Endothelial cell of hepatic sinusoid (primary cell): ENCODE measurements around the gene RFNG.

Experiments
- in situ Hi-C: cut with HindIII; loops from 2 replicates; pipeline ENCODE4 v1.10.0; 2017; ENCODE audit warnings: low sequenced_read_pairs

RFNG gene

DNA sequence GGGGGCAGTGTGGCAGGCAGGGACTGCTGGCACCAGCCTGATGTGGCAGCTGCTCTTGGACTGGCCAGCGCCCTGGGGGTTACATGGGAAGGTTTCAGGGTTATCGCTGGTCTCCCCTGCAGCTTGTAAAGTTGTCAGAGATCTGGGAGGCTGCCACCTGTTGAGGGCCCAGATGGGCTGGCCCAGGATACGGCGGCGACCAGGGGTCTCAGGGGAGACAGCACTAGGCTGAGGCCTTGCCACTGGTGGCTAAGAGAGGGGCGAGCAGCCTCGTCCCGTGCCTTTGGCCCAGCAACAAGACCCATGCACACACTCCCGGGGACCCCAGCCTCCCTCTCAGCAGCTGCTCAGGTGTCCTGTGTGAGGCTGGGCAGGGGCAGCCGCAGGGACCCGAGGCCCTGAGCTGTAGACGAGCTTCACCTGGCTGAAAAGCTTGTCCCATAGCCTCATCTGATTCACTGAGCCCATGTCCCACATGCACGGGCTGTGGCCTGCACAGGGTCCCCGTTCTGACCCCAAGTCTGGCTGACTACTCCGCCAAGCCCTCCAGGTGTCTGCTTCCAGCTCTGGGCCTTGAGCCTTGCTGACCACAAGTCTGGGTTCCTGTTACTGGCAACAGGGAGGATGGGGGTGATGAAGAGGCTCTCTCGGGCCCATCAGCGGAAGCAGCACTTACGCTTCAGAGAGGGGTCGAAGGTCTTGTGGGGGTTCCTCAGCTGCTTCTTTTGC is 7.8 kb upstream of the RFNG start:
- in situ Hi-C loops = loop anchor here (10.0 kb wide), 2 partner anchors 75 to 145 kb away; no protein-coding TSS in a partner anchor

DNA sequence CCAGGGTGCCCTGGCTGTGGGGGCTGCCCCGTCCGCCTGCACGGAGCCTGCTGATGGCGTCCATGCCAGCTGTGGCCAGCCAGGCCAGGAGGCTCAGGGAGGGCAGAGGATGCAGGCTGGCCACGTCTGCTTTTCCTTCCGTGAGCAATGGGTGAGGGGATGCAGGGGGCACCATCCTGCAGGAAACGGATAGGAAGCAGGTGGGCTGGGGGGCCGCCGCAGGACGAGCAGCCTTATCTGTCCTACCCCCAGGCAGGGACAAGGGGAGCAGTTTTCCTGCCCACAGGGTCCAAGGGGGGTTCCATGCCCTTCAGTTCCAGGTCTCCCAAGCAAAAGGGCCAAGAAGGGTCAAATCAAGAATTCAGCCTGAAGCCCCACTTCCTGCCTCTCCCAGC is 7.2 kb upstream of the RFNG start:
- in situ Hi-C loops = loop anchor here (10.0 kb wide), 2 partner anchors 76 to 146 kb away; no protein-coding TSS in a partner anchor

DNA sequence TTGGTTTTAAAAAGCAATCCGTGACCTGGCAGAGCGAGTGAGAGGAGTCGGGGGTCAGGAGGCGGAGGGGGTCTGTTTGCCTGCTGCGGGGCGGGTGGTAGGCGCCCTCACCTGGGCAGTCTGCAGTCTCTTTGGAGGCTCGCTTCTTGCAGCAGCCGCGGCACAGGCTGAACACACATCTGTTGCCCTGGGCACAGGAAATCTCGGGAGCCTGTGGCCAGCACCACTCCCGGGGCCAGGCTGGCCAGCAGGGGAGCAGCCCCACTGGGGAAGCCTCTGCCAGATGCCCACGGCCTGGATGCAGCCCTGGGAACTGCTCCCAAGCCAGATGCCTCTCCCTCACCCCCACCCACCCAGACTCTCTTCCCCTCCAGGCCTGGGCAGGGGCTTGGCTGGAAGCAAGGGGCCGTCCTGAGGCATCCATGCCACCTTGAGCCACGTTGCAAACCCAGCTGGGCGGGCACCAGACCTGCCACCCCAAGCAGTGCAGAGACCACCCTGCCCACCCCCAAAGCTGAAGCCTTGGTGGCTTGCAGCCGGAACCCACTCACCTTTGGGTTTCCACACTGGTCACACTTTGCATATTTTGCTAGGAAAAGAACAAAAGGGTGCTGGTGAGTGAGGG is 6.7 kb upstream of the RFNG start:
- in situ Hi-C loops = loop anchor here (10.0 kb wide), 2 partner anchors 76 to 146 kb away; no protein-coding TSS in a partner anchor

DNA sequence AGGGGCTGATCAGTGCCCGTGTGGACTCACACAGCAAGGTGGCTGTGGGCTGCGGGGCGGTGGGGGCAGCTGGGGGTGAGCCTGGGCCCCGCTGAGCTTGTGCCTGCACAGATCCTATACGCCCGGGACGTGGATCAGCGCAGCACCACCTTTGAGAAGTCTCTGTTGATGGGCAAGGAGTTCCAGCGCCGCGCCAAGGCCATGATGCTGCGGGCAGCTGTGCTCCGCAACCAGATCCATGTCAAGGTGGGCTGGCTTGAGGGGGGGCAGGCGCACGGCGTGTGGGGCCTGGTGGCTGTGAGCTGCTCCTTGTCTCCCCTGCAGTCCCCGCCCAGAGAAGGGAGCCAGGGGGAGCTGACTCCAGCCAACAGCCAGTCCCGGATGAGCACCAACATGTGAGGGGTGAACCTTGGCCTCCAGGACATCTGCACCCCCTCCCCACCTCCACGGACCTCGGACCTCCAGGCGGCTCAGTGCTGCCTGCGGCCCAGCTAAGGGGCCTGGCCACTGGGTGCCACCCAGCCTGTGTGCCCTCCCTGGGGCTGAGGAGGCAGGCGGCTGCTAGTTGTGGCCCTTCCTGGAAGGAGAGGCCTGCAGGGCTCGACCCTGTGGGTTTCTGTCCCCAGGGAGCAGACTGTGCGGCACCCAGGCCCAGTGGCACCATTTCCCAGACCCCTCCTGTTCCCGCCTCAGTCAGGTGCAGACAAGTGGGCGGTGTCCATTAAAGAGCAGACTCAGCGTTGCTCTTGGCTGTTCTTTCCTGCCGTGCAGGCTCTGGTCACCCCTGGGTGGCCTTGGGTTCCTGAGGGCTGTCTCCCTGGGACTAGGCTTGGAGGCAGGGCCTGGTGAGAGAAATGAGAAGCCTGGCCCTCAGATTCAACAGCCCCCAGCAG is 5.4 kb upstream of the RFNG start:
- in situ Hi-C loops = loop anchor here (10.0 kb wide), 2 partner anchors 78 to 148 kb away; no protein-coding TSS in a partner anchor

DNA sequence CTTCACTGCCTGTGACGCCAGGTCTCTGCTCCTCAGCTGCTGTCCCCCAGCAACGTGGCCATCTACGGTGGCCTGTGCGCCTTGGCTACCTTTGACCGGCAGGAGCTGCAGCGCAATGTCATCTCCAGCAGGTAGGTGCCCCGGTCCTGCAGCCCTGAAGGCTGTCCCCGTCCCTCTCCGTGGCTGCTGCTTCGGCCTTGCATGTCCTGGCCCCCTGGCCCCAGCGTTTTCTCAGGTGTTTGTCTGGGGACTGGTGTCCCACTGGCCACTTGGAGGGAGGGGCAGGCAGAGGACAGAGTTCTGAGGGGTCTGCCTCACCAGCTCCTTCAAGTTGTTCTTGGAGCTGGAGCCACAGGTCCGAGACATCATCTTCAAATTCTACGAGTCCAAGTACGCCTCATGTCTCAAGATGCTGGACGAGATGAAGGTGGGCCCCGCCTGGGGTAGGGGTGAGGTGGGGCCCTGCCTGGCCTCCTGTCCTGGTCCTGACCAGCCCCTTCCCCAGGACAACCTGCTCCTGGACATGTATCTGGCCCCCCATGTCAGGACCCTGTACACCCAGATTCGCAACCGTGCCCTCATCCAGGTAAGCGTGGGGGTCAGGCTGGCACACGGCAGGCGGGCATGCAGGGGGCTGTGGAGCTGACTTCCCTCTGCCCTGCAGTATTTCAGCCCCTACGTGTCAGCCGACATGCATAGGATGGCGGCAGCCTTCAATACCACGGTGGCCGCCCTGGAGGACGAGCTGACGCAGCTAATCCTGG is 4.5 kb upstream of the RFNG start:
- in situ Hi-C loops = loop anchor here (10.0 kb wide), 2 partner anchors 79 to 149 kb away; no protein-coding TSS in a partner anchor

DNA sequence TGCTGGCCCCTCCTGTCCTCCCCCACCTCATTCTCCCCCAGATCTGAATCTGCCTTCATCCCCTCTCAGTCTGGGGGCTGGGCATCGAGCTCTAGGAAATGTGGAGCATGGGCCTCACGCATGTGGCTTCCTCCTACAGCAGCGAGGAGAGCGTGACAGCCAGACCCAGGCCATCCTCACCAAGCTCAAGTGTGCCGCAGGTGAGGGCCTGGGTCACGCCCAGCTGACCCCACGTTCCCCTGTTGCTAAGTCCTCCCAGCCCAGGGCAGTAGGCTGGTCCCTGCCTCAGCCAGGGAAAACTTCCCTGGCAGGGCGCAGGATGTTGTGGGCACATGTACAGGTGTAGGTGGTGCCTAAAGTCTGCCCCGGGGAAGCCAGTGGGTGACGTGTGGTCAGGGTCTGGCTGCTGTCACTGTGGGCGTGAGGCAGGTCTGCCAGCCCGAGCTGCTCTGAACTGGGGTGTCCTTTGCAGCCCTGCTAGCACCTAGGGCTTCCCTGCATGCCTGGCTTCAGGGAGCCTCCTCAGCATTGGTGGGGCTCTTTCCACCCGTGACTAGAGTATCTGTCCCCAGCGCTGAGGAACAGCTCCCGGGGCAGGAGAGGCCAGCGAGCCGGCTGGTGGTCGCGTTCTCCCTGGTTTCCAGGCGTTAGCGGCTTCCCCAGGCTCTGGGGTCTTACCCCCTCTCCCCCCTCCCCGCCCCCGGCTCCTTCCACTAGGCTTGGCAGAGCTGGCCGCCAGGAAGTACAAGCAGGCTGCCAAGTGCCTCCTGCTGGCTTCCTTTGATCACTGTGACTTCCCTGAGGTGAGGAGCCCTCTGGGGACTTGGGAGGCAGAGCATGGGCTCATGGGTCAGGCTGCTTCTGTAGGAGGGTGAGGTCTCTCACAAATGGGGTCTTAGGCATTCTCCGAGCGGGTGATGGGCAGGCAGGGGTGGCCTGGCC is 3.7 kb upstream of the RFNG start:
- in situ Hi-C loops = loop anchor here (10.0 kb wide), 2 partner anchors 80 to 150 kb away; no protein-coding TSS in a partner anchor

DNA sequence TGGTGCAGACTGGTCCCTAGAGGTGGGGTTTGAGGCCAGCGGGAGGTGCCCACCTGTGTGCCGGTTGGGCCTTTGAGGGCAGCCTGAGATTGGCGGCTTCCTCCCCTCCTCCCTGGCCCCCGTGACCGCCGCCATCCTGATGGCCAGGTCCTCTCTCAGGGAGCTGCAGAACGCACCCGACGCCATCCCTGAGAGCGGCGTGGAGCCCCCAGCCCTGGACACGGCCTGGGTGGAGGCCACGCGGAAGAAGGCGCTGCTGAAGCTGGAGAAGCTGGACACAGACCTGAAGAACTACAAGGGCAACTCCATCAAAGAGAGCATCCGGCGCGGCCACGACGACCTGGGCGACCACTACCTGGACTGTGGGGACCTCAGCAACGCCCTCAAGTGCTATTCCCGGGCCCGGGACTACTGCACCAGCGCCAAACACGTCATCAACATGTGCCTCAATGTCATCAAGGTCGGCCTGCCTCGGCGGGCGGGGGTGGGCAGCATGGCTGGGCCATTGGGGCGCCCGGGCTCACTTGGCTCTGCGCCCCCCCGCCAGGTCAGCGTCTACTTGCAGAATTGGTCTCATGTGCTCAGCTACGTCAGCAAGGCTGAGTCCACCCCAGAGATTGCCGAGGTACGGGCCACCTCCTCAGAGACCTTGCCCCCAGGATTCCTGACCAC is 2.9 kb upstream of the RFNG start:
- in situ Hi-C loops = loop anchor here (10.0 kb wide), 2 partner anchors 80 to 150 kb away; no protein-coding TSS in a partner anchor

DNA sequence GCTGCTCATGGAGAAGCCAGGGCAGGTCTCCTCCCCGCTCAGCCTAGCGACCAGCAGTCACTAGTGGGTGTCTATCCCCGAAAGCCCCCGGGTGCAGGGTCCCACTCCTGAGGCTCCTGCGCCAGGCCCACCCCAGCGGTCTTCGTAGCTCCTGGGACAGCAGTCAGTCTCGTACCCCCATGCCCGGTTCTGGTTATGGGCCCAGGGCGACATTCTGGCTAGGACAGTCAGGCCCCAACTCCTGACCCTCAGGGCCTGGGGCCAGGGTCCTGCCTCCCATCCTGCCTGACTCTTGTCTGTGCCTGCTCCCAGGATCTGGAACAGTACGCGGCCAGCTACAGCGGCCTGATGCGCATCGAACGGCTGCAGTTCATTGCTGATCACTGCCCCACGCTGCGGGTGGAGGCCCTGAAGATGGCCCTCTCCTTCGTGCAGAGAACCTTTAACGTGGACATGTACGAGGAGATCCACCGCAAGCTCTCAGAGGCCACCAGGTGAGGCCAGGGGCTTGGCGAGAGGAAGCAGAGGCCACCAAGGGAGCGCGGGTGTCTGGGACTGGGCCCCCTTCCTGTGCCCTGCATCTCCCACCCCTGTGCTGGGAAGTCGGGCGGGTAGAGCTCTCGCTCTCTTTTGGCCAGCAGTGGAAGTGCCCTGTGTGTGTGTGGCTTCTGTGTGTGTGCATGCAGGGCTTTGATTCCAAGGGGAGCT is 2.1 kb upstream of the RFNG start:
- in situ Hi-C loops = loop anchor here (10.0 kb wide), 2 partner anchors 81 to 151 kb away; no protein-coding TSS in a partner anchor

DNA sequence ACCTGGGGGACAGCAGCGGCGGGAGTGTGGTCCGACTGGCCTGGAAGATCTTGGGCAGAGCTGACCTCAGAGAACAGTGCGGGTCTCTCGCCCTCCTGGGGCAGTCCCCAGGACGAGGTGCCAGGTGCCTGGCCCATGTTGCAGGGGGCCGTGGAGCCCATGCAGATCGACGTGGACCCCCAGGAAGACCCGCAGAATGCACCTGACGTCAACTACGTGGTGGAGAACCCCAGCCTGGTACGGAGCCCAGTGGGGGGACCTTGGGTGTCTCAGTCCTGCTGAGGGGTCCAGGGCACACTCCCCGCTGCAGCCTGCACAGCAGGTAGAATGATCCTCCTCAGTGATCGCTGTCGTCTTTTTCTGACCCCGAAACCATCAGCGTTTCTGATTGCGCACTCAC is 1.5 kb upstream of the RFNG start:
- in situ Hi-C loops = loop anchor here (10.0 kb wide), 2 partner anchors 82 to 152 kb away; no protein-coding TSS in a partner anchor

DNA sequence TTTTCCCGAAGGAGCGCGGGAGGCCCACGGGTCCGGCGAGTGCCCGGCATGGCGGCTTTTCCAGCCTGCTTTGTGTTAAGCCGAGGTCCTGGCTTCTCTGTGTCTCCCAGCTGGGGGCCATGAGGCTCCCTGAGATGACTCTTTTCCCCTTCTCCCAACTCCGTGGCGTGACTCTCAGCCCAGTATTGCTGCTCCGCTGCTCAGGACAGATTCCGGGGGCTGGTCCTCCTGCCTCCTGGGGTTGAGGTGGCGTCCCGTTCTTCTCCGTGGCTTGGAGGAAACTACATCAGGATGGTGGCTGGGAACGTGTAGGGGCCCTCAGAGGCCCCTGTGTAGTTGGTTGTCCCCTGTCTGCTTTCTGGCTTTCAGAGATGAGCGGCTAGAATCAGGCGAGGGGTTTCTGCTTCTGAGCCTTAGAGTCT is 1.0 kb upstream of the RFNG start:
- in situ Hi-C loops = loop anchor here (10.0 kb wide), 2 partner anchors 82 to 152 kb away; no protein-coding TSS in a partner anchor

DNA sequence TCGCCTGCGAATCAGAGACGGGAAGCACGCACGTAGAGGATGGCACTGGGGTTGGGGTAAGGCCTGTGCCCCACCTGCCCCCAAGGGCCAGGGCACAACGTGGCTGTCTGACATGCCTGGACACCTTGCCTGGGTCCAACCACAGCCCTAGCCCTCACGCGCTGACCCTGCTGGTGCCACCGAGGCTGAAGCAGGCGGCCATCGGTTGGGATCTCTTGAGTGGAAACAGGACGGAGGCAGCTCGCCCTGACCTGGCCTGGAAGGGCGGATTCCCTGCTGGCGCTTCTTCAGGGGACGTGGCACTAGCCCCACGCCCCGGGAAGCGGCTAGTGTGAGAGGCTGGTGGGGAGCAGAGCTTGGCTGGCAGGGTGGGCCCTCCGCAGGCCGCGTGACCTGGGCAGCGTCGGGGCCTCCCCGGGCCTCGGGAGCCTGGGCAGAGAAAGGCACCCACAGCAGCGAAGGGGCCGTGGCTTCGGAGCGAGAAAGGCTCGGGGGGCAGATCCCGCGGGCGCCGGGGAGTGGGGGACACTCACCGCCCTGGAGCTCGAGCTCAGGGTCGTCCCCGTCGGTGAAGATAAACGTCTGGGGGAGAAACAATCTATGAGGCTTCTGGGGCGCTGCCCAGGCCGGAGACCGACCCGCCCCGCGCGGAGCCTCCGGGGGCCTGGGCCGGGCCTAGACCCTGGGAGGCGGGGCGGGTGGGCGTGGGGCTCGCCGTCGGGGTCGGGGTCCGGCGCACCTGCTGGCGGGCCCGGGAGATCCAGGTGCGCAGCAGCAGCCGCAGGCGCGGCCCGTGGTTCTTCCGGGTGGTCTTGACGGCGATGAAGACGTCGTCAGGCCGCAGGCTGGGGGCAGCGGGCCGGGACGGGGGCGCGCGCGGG is 610 bp downstream of the RFNG start:
- in situ Hi-C loops = loop anchor here (10.0 kb wide), 2 partner anchors 84 to 154 kb away; no protein-coding TSS in a partner anchor

DNA sequence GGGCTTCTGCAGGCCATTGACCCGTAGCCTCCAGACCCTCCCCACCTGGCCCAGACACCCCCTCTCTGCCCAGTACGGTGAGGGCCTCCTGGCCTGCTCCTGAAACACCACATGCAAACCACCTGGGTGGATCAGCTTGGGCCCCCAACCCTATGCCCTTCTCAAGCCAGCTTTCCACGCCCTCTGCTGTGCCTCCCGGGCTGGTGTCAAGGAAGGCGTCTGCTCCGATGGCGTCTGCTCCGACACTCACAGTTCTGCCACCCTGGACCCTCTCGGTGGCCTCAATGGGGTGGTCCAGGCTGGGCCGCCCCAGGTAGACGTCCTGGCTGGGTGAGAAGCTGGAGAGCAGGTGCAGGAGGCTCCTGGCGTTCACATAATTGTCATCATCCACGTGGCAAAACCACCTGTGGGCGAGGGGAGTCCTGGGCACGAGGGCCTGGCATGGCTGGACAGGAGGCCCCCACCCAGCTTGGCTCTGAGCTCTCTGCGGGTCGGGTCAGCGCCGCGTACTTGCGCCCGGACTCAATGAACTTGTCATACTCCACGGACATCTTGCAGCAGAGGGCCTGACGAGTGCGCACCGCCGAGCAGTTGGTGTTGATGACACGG is 1.4 kb downstream of the RFNG start:
- in situ Hi-C loops = loop anchor here (10.0 kb wide), 2 partner anchors 85 to 155 kb away; no protein-coding TSS in a partner anchor

DNA sequence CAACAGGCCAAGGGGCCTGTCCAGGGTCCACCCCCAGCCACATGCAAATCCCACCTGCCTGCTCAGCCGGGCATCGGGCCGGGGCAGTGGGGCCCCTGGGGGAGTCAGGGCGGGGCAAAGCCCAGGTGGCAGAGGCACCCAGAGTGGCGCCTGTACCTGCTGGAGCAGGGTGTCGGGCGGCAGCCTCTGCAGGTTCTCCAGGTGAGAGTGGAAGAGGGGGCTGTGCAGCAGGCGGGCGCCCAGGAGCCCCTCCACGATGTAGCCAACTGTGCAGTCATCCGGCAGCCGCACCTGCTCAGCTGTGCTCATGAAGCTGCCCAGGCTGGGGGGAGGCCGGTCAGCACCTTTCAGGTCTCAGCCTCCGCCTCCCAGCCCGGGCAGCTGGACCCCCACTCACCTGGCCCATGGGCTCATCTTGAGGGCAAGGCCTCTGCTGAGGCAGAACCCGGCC is 2.1 kb downstream of the RFNG start:
- in situ Hi-C loops = no loop called here

DNA sequence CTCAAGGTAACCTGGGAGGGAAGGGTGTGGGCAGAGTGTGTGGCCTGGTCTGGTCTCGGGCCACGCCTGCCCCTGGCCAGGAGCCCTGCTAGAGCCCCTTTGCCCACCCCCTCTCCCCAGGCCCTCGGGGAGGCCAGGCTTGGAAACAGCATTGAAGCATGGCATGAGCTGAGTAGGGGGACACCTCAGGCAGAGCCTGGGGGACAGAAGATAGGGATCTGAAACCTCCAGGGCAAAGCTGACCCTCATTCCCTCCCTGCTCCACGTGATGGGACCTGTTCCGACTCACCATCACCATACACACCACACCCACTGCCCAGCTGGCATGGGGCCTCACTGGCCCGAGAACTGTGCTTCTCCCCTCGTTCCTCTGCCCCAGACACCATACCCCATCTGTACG is 2.5 kb downstream of the RFNG start:
- in situ Hi-C loops = no loop called here

DNA sequence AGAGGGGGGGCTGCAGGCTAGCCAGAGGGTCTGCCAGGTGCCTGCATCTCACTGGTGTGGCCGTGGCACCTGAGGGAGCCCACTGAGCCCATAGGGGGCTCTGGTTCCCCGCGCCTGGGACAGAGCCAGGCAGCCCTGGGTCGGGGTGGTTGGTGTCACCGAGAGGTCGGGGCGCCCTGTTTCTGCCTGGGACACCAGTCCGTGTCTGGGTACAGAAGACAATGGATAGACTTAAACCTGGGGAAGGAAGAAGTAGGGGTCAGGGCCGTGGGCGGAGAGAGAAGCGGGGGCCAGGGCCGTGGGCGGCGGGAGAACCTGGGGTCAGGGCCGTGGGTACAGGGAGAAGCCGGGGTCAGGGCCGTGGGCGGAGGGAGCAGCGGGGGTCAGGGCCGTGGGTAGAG is 3.0 kb downstream of the RFNG start:
- in situ Hi-C loops = no loop called here

DNA sequence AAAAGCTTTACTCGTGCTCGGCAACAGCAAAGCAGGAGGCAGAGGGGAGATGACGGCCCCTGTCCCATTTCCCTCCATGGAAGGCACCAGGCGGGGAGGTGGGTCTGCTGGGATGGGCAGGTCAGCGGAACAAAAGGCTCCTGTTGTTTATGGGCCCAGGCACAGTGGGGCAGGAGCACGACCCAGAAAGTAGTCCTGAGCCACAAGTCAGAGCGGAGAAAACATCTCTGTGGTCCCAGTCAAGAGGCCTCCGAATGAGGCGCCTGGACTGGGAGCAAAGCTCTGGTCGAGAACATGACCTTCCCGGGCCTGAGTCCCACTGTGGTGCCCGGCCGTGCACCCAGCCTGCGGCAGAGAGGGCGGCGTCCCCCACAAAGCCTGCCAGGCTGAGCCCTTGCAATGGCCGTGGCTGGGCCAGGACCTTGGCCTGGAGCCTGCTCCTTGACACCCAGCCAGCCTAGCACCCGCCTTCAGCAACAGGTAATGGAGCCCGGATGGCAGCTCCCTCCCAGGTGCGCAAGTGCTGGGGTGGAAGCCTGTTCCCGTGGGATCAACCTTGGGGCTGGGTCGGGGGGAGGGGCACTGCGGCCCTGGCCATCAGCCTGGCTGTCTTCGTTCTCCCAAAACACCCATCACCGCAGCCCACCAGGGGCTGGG is 3.6 kb downstream of the RFNG start:
- in situ Hi-C loops = no loop called here
